ENCODE data around the gene TBC1D22B. TPM values are rescaled to one million over a fixed set of nuclear protein-coding genes. Genes with fewer than 3 reads are reported as not detected.

TBC1D22B gene
- total and polyA plus RNA-seq, 9 of the 15 experiments (the other 6 are each of a cell fraction or from before 2014, with no cell fraction given): 4.8 to 24.2 (median 13.5) TPM

DNA sequence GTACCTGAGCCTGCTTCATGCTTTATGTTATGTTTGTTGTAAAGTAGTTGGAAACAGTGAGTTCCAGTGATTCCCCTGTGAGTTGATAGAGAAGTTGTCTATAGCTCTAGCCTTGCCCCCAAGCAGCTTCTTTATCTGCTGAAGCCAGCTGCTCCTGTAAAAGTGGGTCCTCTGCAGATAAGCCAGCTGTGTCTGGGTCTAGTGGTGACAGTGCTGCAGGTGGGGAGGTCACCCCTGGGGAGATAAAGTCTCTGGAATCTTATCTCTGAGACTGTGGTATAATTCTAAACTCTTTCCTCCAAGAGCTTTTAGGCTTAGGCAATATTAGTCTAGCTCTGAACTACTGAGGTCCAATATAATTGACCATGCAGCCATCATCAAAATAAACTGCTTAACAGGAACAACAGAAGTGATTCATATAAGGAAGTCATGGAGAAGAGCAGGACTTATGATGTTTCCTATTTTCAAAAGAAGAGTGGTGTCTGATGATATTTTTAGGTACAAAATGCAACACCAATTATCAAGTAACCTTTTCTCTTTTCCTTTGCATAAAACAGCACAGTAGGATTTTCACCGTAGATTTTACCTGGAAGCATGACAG lies 44.6 kb downstream of the TBC1D22B start (continued):
- peak in 1 of 2 experiments; percentile 71; a peak in 2 of 4 replicates for TF ChIP-seq FOXA3 (CRISPR knock-in tag; conservative IDR thresholded peaks at IDR 0.05 in 1 of 2, IDR thresholded peaks at IDR 0.05 in 1 of 2)
- TF ChIP-seq ETS1 (conservative IDR thresholded peaks at IDR 0.05; ENCODE audit: control insufficient read depth, low read depth, low read length): peak; percentile 89; the same call in 1 of the 2 replicates
- no peak for TF ChIP-seq FUS (optimal IDR thresholded peaks at IDR 0.05; ENCODE audit: low read depth, low read length)
- TF ChIP-seq NUFIP1 (IDR thresholded peaks at IDR 0.05; ENCODE audit: partially characterized antibody): no peak
- TF ChIP-seq PHF20 (IDR thresholded peaks at IDR 0.05; ENCODE audit: partially characterized antibody): no peak
- no peak for TF ChIP-seq ZNF133 (CRISPR knock-in tag; IDR thresholded peaks at IDR 0.05)
- TF ChIP-seq CEBPG (CRISPR knock-in tag; IDR thresholded peaks at IDR 0.05): no peak; the same call in 1 of the 2 replicates
- TF ChIP-seq CEBPG (tag; conservative IDR thresholded peaks at IDR 0.05 in 1 of 2, IDR thresholded peaks at IDR 0.05 in 1 of 2): peak in 1 of 2 experiments; percentile 78; a peak in 2 of 4 replicates
- TF ChIP-seq, protein P1, sequence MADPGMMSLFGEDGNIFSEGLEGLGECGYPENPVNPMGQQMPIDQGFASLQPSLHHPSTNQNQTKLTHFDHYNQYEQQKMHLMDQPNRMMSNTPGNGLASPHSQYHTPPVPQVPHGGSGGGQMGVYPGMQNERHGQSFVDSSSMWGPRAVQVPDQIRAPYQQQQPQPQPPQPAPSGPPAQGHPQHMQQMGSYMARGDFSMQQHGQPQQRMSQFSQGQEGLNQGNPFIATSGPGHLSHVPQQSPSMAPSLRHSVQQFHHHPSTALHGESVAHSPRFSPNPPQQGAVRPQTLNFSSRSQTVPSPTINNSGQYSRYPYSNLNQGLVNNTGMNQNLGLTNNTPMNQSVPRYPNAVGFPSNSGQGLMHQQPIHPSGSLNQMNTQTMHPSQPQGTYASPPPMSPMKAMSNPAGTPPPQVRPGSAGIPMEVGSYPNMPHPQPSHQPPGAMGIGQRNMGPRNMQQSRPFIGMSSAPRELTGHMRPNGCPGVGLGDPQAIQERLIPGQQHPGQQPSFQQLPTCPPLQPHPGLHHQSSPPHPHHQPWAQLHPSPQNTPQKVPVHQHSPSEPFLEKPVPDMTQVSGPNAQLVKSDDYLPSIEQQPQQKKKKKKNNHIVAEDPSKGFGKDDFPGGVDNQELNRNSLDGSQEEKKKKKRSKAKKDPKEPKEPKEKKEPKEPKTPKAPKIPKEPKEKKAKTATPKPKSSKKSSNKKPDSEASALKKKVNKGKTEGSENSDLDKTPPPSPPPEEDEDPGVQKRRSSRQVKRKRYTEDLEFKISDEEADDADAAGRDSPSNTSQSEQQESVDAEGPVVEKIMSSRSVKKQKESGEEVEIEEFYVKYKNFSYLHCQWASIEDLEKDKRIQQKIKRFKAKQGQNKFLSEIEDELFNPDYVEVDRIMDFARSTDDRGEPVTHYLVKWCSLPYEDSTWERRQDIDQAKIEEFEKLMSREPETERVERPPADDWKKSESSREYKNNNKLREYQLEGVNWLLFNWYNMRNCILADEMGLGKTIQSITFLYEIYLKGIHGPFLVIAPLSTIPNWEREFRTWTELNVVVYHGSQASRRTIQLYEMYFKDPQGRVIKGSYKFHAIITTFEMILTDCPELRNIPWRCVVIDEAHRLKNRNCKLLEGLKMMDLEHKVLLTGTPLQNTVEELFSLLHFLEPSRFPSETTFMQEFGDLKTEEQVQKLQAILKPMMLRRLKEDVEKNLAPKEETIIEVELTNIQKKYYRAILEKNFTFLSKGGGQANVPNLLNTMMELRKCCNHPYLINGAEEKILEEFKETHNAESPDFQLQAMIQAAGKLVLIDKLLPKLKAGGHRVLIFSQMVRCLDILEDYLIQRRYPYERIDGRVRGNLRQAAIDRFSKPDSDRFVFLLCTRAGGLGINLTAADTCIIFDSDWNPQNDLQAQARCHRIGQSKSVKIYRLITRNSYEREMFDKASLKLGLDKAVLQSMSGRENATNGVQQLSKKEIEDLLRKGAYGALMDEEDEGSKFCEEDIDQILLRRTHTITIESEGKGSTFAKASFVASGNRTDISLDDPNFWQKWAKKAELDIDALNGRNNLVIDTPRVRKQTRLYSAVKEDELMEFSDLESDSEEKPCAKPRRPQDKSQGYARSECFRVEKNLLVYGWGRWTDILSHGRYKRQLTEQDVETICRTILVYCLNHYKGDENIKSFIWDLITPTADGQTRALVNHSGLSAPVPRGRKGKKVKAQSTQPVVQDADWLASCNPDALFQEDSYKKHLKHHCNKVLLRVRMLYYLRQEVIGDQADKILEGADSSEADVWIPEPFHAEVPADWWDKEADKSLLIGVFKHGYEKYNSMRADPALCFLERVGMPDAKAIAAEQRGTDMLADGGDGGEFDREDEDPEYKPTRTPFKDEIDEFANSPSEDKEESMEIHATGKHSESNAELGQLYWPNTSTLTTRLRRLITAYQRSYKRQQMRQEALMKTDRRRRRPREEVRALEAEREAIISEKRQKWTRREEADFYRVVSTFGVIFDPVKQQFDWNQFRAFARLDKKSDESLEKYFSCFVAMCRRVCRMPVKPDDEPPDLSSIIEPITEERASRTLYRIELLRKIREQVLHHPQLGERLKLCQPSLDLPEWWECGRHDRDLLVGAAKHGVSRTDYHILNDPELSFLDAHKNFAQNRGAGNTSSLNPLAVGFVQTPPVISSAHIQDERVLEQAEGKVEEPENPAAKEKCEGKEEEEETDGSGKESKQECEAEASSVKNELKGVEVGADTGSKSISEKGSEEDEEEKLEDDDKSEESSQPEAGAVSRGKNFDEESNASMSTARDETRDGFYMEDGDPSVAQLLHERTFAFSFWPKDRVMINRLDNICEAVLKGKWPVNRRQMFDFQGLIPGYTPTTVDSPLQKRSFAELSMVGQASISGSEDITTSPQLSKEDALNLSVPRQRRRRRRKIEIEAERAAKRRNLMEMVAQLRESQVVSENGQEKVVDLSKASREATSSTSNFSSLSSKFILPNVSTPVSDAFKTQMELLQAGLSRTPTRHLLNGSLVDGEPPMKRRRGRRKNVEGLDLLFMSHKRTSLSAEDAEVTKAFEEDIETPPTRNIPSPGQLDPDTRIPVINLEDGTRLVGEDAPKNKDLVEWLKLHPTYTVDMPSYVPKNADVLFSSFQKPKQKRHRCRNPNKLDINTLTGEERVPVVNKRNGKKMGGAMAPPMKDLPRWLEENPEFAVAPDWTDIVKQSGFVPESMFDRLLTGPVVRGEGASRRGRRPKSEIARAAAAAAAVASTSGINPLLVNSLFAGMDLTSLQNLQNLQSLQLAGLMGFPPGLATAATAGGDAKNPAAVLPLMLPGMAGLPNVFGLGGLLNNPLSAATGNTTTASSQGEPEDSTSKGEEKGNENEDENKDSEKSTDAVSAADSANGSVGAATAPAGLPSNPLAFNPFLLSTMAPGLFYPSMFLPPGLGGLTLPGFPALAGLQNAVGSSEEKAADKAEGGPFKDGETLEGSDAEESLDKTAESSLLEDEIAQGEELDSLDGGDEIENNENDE (IDR thresholded peaks at IDR 0.05; ENCODE audit: low read depth, low read length): no peak
- TF ChIP-seq KHSRP (IDR thresholded peaks at IDR 0.05): peak; percentile 94
- TF ChIP-seq ZNF146 (CRISPR knock-in tag; IDR thresholded peaks at IDR 0.05; ENCODE audit: unreplicated experiment): no peak
- peak; percentile 100 for TF ChIP-seq NCOR1 (IDR thresholded peaks at IDR 0.05)
- TF ChIP-seq ZNF589 (CRISPR knock-in tag; IDR thresholded peaks at IDR 0.05; ENCODE audit: low read depth): peak; percentile 99
- no peak for TF ChIP-seq ZNF408 (CRISPR knock-in tag; IDR thresholded peaks at IDR 0.05; ENCODE audit: low read depth)
- no peak for TF ChIP-seq NR1H2 (CRISPR knock-in tag; IDR thresholded peaks at IDR 0.05)
